ENCODE results near the gene ABCA4.

ABCA4 gene

GRCh38 chr1:94115900-94116436 lies 5.0 kb downstream of the ABCA4 start:
- Mint-ChIP-seq H3K9me3 (no peaks in the 10 kb centered on the region), H3K36me3 (ENCODE audit: low read depth) (no peaks in the 10 kb centered on the region), H3K27ac (no peak overlapping the region), H3K4me3 (no peak overlapping the region), H3K4me1 (ENCODE audit: low read depth) (no peaks in the 10 kb centered on the region), H3K27me3 (ENCODE audit: low read depth) (peaks cover 4% of the 10 kb centered on the region)

GRCh38 chr1:94115254-94115899 lies 5.6 kb downstream of the ABCA4 start:
- Mint-ChIP-seq H3K27ac (no peak overlapping the region), H3K4me3 (no peak overlapping the region), H3K27me3 (ENCODE audit: low read depth) (peaks cover 4% of the 10 kb centered on the region), H3K36me3 (ENCODE audit: low read depth) (no peaks in the 10 kb centered on the region), H3K4me1 (ENCODE audit: low read depth) (no peaks in the 10 kb centered on the region), H3K9me3 (no peaks in the 10 kb centered on the region)

DNA sequence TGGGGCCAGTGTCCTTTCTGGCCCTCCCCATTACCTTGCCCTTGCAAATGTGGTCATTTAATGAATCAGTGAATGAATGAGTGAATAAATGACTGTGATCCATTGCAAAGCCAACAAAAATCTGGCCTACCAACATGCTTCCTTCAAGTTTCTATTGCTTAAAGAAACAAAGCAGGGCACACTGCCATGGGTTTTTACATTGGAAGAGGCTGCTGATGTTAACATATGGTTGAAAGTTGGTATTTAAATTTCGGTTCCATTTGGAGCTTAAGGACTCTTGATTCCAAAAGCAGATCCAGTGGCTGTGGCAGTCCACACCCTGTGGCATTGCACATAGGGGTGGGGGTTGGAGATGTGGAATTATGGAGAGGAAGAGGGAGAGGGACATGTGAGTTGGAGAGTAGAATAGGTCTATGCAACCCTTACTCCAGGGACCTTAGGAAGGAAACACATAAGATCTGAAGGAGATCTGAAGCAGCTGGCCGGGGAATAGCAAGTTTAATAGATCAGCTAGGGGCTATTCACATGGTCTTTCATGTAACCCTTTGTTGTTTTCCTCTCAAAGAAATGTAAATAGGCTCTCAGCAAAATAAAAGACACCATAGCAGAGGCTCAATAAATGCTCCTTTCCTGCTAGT lies 7.2 kb downstream of the ABCA4 start:
- H3K9me3 Mint-ChIP-seq = no peaks in the 10 kb centered on the region

GRCh38 chr1:94111879-94112278 lies 9.1 kb downstream of the ABCA4 start:
- H3K36me3 Mint-ChIP-seq (ENCODE audit: low read depth) = no peaks in the 10 kb centered on the region
- no peaks in the 10 kb centered on the region for H3K9me3 Mint-ChIP-seq
- peaks cover 19% of the 10 kb centered on the region for H3K27me3 Mint-ChIP-seq (ENCODE audit: low read depth)
- no peaks in the 10 kb centered on the region for H3K4me1 Mint-ChIP-seq (ENCODE audit: low read depth)
- no peak overlapping the region for H3K27ac Mint-ChIP-seq
- no peak overlapping the region for H3K4me3 Mint-ChIP-seq

More for the DNA sequence above, 7.2 kb downstream of the ABCA4 start:
- Mint-ChIP-seq H3K27me3 (ENCODE audit: low read depth) (peaks cover 4% of the 10 kb centered on the region), H3K36me3 (ENCODE audit: low read depth) (no peaks in the 10 kb centered on the region), H3K4me1 (ENCODE audit: low read depth) (no peaks in the 10 kb centered on the region), H3K4me3 (no peak overlapping the region), H3K27ac (no peak overlapping the region)

- Mint-ChIP-seq H3K36me3 (ENCODE audit: low read depth) (no peaks in the 10 kb centered on the region), H3K4me3 (no peak overlapping the region), H3K27me3 (ENCODE audit: low read depth) (peaks cover 22% of the 10 kb centered on the region), H3K27ac (no peak overlapping the region), H3K4me1 (ENCODE audit: low read depth) (no peaks in the 10 kb centered on the region), H3K9me3 (no peaks in the 10 kb centered on the region)
Measured at GRCh38 chr1:94110946-94111740, 9.8 kb downstream of the ABCA4 start.

- no peaks in the 10 kb centered on the region for H3K36me3 Mint-ChIP-seq (ENCODE audit: low read depth)
- no peak overlapping the region for H3K27ac Mint-ChIP-seq
- no peaks in the 10 kb centered on the region for H3K4me1 Mint-ChIP-seq (ENCODE audit: low read depth)
- H3K9me3 Mint-ChIP-seq = no peaks in the 10 kb centered on the region
- H3K4me3 Mint-ChIP-seq = no peak overlapping the region
- peaks cover 23% of the 10 kb centered on the region for H3K27me3 Mint-ChIP-seq (ENCODE audit: low read depth)
Measured at GRCh38 chr1:94110021-94110761, 10.8 kb downstream of the ABCA4 start.

DNA sequence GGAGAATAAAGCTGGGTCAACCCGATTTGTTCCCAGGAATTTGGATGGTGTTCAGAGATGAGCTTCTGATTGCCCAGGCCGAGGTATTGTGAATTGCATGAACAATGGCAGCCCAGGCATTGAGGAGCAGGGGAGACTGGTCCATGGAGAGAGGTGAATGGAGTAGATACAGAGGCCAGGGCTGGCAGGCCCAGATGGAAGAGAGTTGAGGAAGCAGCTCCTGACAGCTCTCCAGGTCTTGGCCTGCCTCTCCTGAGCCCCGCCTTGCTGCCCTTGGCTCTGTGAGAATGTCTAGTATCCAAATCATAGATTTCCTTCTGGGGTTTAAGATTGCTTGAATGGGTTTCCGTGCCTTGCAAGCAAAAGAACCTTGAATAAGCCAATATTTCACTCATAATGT lies 11.5 kb downstream of the ABCA4 start:
- Mint-ChIP-seq H3K27ac (no peak overlapping the region), H3K9me3 (no peaks in the 10 kb centered on the region), H3K4me3 (no peak overlapping the region), H3K27me3 (ENCODE audit: low read depth) (peaks cover 30% of the 10 kb centered on the region), H3K36me3 (ENCODE audit: low read depth) (no peaks in the 10 kb centered on the region), H3K4me1 (ENCODE audit: low read depth) (no peaks in the 10 kb centered on the region)

- Mint-ChIP-seq H3K9me3 (no peaks in the 10 kb centered on the region), H3K4me1 (ENCODE audit: low read depth) (no peaks in the 10 kb centered on the region), H3K27ac (no peak overlapping the region), H3K4me3 (no peak overlapping the region), H3K36me3 (ENCODE audit: low read depth) (no peaks in the 10 kb centered on the region), H3K27me3 (ENCODE audit: low read depth) (peaks cover 29% of the 10 kb centered on the region)
Measured at GRCh38 chr1:94107141-94107540, 13.8 kb downstream of the ABCA4 start.

GRCh38 chr1:94106716-94107115 lies 14.2 kb downstream of the ABCA4 start:
- no peak overlapping the region for H3K4me3 Mint-ChIP-seq
- no peaks in the 10 kb centered on the region for H3K9me3 Mint-ChIP-seq
- H3K36me3 Mint-ChIP-seq (ENCODE audit: low read depth) = no peaks in the 10 kb centered on the region
- H3K27me3 Mint-ChIP-seq (ENCODE audit: low read depth) = peaks cover 29% of the 10 kb centered on the region
- H3K4me1 Mint-ChIP-seq (ENCODE audit: low read depth) = no peaks in the 10 kb centered on the region
- no peak overlapping the region for H3K27ac Mint-ChIP-seq

GRCh38 chr1:94105957-94106529 lies 14.9 kb downstream of the ABCA4 start:
- H3K4me3 Mint-ChIP-seq = no peak overlapping the region
- no peaks in the 10 kb centered on the region for H3K4me1 Mint-ChIP-seq (ENCODE audit: low read depth)
- no peaks in the 10 kb centered on the region for H3K9me3 Mint-ChIP-seq
- no peak overlapping the region for H3K27ac Mint-ChIP-seq
- H3K27me3 Mint-ChIP-seq (ENCODE audit: low read depth) = peaks cover 29% of the 10 kb centered on the region
- no peaks in the 10 kb centered on the region for H3K36me3 Mint-ChIP-seq (ENCODE audit: low read depth)

DNA sequence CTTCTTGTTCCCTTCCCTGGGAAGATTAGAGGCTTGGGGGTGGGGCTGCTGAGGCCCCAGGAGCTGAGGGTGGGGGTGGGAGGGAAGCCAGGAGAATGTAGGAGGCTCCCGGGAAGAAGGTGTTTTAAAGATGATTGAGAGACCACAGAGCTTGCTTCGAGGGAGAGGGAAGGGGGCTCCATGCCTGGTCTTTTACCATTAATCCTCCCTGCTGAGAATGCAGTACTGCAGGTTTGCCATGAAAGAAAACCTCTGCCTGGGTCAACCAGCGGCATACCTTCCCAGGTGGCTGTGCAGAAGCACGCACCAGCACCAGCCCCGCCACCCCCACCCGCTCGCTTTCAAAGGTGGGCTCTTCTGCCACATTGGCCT lies 15.4 kb downstream of the ABCA4 start:
- no peaks in the 10 kb centered on the region for H3K4me1 Mint-ChIP-seq (ENCODE audit: low read depth)
- peaks cover 29% of the 10 kb centered on the region for H3K27me3 Mint-ChIP-seq (ENCODE audit: low read depth)
- no peak overlapping the region for H3K4me3 Mint-ChIP-seq
- H3K36me3 Mint-ChIP-seq (ENCODE audit: low read depth) = no peaks in the 10 kb centered on the region
- H3K27ac Mint-ChIP-seq = no peak overlapping the region
- H3K9me3 Mint-ChIP-seq = no peaks in the 10 kb centered on the region

DNA sequence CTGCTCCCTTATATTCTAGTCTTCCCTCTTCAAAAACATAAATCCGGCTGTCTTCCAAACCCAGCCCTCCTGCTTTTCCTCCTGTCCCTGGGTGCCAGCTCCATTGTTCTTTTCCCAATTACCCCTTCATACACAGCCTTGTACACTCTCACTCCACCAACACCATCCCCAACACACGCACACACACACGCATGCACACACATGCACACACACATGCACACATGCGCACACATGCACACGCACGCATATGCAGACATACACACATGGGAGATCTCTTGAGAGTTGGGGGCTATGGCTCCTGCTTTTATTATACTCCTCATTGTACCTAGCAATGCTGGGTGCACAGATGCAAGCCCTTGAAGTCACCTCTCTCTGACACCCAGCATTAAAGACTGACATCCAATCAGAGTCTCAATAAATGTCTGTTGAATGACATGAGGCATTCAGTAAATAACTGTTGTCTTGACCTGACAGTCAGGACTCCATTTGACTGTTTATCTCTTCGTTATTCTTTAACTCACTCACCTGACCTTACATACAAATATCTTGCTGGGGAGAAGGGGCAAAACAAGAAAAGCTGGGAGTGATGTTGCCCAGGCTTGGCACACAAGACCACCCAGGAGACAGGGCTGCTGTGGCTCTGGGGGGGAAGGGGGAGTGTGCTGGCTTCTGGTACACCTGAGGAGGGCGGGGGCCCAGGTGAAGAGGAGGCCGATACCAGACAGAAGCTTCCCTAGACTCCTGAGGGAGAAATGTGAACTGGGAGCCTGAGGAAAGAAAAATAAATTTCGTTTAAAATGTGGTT lies 16.0 kb downstream of the ABCA4 start:
- Mint-ChIP-seq H3K27me3 (ENCODE audit: low read depth) (peaks cover 29% of the 10 kb centered on the region), H3K27ac (no peak overlapping the region), H3K36me3 (ENCODE audit: low read depth) (no peaks in the 10 kb centered on the region), H3K4me3 (no peak overlapping the region), H3K4me1 (ENCODE audit: low read depth) (no peaks in the 10 kb centered on the region), H3K9me3 (no peaks in the 10 kb centered on the region)

DNA sequence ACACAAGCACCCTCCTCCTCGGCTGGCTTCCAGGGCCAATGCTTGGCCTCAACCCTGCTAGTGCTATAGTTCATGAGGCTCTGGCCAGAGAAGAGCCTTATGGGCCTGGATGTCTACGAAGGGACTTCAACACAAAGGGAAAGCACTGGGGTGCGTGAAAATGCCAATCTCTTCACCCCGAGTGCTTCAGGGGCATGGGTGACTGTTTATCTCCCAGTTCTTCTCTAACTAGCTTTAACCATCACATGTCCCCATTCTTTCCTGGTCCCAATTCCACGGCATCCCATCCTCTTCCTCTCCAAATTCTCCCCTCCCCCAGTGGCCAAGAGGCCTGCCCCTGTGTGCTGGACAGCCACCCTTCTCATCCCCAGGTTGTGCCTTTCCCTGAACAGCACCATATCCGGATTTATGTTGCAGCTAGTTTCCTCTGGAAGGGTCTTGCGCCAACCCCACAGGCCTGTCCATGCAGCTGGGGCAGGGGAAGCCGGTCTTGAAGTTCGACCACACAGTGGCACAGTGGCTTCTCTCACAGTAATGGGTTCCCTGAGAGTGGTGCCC lies 16.7 kb downstream of the ABCA4 start:
- Mint-ChIP-seq H3K4me3 (no peak overlapping the region), H3K9me3 (no peaks in the 10 kb centered on the region), H3K4me1 (ENCODE audit: low read depth) (no peaks in the 10 kb centered on the region), H3K27me3 (ENCODE audit: low read depth) (peaks cover 29% of the 10 kb centered on the region), H3K27ac (no peak overlapping the region), H3K36me3 (ENCODE audit: low read depth) (no peaks in the 10 kb centered on the region)
